ENCODE measurements around the gene CDHR5. TPM values are rescaled to one million over a fixed set of nuclear protein-coding genes. Genes with fewer than 3 reads are reported as not detected.
A peak's percentile ranks its signal among the peaks of the same experiment; 100 is the strongest.

CDHR5 gene
- total RNA-seq, 1 donor from 2014 or later: 0.15 TPM

GRCh38 chr11:610146-610801 lies 14.5 kb downstream of the CDHR5 start:
- no peak for DNase-seq (ENCODE audit: low read depth)

- DNase-seq (ENCODE audit: low read depth): no peak
These were observed 15.4 kb downstream of the CDHR5 start for GRCh38 chr11:609341-609811.

- DNase-seq (ENCODE audit: low read depth): no peak
These were observed 15.9 kb downstream of the CDHR5 start for GRCh38 chr11:608791-609251.

- no peak for DNase-seq (ENCODE audit: low read depth)
These were observed 16.6 kb downstream of the CDHR5 start for GRCh38 chr11:607971-608659.

DNA sequence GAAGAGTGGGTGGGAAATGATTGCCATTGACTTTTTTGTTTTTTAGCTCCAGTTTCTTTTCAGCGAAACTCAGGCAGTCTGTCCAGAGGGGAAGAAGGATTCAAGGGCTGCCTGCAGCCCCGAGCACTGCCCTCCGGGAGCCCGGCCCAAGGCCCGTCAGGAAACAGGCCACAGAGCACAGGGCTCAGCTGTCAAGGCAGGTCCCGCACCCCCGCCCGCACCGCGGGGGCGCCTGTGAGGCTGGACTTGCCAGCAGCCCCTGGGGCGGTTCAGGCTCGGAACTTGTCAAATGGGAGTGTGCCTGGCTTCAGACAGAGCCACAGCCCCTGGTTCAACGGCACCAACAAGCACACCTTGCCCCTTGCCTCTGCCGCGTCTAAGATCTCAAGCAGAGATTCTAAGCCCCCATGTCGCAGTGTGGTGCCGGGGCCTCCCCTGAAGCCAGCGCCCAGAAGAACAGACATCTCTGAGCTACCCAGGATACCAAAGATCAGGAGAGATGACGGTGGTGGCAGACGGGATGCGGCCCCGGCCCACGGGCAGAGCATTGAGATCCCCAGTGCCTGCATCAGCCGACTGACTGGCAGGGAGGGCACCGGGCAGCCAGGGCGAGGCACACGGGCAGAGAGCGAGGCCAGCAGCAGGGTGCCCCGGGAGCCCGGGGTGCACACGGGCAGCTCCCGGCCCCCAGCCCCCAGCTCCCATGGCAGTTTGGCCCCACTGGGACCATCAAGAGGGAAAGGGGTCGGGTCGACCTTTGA lies 17.6 kb downstream of the CDHR5 start:
- DNase-seq (ENCODE audit: low read depth): no peak

DNA sequence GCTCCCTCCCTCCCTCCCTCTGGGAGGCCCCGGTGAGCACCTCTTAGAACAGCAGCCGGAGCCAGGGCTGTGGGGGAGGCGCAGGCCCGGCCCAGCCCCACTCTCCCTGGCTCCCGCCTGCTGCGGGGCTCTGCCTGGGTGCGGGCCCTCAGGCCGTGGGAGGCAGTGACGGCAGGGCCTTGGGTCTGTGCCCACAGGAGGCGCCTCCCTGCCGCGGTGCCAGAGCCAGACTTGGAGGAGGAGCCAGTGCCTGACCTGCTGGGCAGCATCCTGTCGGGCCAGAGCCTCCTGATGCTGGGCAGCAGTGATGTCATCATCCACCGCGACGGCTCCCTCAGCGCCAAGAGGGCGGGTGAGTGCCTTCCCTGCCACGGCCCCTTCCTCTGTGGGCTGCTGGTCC lies 18.5 kb downstream of the CDHR5 start:
- DNase-seq (ENCODE audit: low read depth): peak; percentile 4

GRCh38 chr11:605286-606129 lies 19.2 kb downstream of the CDHR5 start:
- DNase-seq (ENCODE audit: low read depth): no peak

- DNase-seq (ENCODE audit: low read depth): no peak
These were observed 21.6 kb downstream of the CDHR5 start for GRCh38 chr11:603154-603553.

- no peak for DNase-seq (ENCODE audit: low read depth)
These were observed 23.0 kb downstream of the CDHR5 start for GRCh38 chr11:601573-602245.

DNA sequence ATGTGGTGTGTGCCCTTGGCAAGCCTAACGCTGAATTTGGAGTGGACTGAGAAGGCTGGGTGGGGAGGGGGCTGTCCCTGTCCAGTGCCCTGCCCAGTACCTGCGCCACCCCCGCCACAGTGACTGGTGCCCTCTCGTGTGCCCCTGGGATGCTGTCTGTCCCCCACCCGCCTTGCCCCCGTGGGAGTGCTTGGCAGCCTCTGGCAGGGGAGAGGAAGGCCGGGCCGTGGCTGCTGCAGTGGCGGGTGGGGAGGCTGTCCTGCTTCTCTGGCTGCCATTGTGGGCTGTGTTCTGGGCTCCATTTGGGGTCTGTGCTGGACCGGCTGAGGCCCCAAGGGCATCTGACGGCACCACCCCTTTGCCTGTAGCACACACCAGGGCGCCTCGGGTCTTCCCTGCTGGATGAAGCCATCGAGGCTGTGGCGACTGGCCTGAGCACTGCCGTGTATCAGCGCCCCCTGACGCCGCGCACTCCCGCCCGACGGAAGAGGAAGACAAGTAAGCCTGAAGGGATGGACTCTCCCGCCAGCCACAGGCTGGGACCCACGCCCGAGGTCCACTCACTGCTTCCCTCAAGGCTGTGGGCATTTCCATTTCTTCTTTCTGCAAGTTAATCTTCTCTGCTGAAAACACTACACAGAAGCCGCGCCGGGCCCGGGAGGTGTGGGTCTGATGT lies 26.6 kb downstream of the CDHR5 start:
- DNase-seq (ENCODE audit: low read depth): no peak

- no peak for DNase-seq (ENCODE audit: low read depth)
These were observed 27.5 kb downstream of the CDHR5 start for GRCh38 chr11:597166-597725.

DNA sequence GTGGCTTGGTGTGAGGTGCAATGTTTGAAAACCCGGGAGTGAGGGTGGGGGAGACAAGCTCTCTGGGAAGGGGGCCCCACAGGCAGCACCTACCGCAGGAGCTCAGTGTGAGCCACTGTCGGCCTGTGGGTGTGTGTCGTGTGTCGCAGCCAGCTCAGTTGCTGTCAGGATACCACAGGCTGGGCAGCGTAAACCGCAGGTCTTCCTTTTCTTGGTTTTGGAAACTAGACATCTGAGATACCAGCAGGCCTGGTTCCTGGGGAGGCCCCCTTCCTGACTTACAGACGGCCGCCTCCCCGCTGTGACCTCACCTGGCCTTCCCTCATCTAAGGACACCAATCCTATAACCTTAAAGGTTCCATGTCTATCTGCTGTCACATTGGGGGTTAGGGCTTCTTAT lies 28.4 kb downstream of the CDHR5 start:
- no peak for DNase-seq (ENCODE audit: low read depth)

- no peak for DNase-seq (ENCODE audit: low read depth)
These were observed 29.4 kb downstream of the CDHR5 start for GRCh38 chr11:595400-595799.

GRCh38 chr11:593347-593746 lies 31.4 kb downstream of the CDHR5 start:
- no peak for DNase-seq (ENCODE audit: low read depth)

- no peak for DNase-seq (ENCODE audit: low read depth)
These were observed 31.8 kb downstream of the CDHR5 start for GRCh38 chr11:592918-593317.

GRCh38 chr11:592501-592900 lies 32.3 kb downstream of the CDHR5 start:
- DNase-seq (ENCODE audit: low read depth): no peak

- no peak for DNase-seq (ENCODE audit: low read depth)
These were observed 33.8 kb downstream of the CDHR5 start for GRCh38 chr11:590997-591396.

DNA sequence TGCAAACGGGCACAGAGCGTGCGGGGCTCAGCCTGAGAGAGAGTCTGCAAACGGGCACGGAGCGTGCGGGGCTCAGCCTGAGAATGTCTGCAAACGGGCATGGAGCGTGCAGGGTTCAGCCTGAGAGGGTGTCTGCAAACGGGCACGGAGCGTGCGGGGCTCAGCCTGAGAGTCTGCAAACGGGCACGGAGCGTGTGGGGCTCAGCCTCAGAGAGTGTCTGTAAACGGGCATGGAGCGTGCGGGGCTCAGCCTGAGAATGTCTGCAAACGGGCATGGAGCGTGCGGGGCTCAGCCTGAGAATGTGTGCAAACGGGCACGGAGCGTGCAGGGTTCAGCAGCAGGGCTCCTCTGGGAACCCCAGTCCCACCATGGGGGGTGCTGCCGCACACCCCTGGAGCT lies 35.0 kb downstream of the CDHR5 start:
- no peak for DNase-seq (ENCODE audit: low read depth)

DNA sequence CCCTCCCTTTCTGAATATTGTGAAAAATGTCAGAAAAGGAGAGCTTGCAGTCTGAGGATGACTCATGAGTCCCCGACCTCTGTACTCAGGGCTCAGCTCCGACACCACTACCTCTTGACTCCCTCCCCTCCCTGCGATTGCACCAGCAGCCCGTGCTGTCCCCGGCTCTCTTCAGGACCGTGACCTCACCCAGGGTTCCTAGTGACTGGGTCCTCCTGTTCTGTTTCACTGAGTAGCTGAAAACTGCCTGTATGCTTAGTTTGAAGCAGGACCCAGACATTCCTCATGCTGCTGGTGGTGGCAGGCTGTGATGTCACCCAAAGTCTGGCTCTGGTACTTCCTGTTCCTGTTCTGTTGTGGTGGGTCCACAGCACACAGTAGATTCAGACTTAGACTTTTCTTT lies 36.8 kb downstream of the CDHR5 start:
- peak; percentile 85 for DNase-seq (ENCODE audit: low read depth)

- DNase-seq (ENCODE audit: low read depth): no peak
These were observed 37.2 kb downstream of the CDHR5 start for GRCh38 chr11:587546-587945.
